Measurements from ENCODE around the gene TBC1D9B.
A peak's percentile ranks its signal among the peaks of the same experiment; 100 is the strongest.

TBC1D9B gene

GRCh38 chr5:179868541-179868940, 39.2 kb downstream of the TBC1D9B start:
- DNase-seq = no peak

- DNase-seq = no peak
Measured at GRCh38 chr5:179867476-179867875, 40.2 kb downstream of the TBC1D9B start.

GRCh38 chr5:179867079-179867465, 40.6 kb downstream of the TBC1D9B start:
- DNase-seq = no peak

- no peak for DNase-seq
Measured at GRCh38 chr5:179866241-179867078, 41.2 kb downstream of the TBC1D9B start.

GRCh38 chr5:179865491-179866240, 42.0 kb downstream of the TBC1D9B start:
- no peak for DNase-seq

GRCh38 chr5:179864686-179865085, 43.0 kb downstream of the TBC1D9B start:
- DNase-seq = no peak

GRCh38 chr5:179863449-179864085, 44.1 kb downstream of the TBC1D9B start:
- no peak for DNase-seq

GRCh38 chr5:179862891-179863290, 44.8 kb downstream of the TBC1D9B start:
- DNase-seq = no peak

GRCh38 chr5:179862296-179862695, 45.4 kb downstream of the TBC1D9B start:
- no peak for DNase-seq

GRCh38 chr5:179860301-179860700, 47.4 kb downstream of the TBC1D9B start:
- DNase-seq = no peak

GRCh38 chr5:179858586-179859427, 48.9 kb downstream of the TBC1D9B start, which contains the start of gene MRNIP:
TSS of gene MRNIP (minus strand) at chr5:179858817. CDS start at chr5:179858796, 21 bp downstream.
- peak; percentile 94 for DNase-seq

GRCh38 chr5:179858241-179858585, 49.5 kb downstream of the TBC1D9B start:
- DNase-seq = peak; percentile 80

GRCh38 chr5:179854356-179854755, 53.3 kb downstream of the TBC1D9B start:
- DNase-seq = no peak

GRCh38 chr5:179852993-179853547, 54.6 kb downstream of the TBC1D9B start:
- no peak for DNase-seq

- DNase-seq = no peak
Measured at GRCh38 chr5:179841621-179842020, 66.1 kb downstream of the TBC1D9B start.

GRCh38 chr5:179840766-179841165, 66.9 kb downstream of the TBC1D9B start:
- no peak for DNase-seq

- DNase-seq = no peak
Measured at GRCh38 chr5:179840321-179840720, 67.4 kb downstream of the TBC1D9B start.

GRCh38 chr5:179839328-179840256, 68.1 kb downstream of the TBC1D9B start:
- DNase-seq = no peak

GRCh38 chr5:179837076-179838011, 70.4 kb downstream of the TBC1D9B start:
- DNase-seq = no peak

Measured in activated CD8-positive, alpha-beta memory T cell treated with anti-CD3 and anti-CD28 coated beads, Interleukin-2, amount 50 U/mL, for 48 hours (primary cell).